GOT3 (cell line): ENCODE data around the gene EN1.

Experiments used
- DNase-seq: peaks from one replicate; lab custom pipeline; 2025; ENCODE audit warnings: mixed read lengths; lab: John Stamatoyannopoulos, UW

The EN1 gene

DNA sequence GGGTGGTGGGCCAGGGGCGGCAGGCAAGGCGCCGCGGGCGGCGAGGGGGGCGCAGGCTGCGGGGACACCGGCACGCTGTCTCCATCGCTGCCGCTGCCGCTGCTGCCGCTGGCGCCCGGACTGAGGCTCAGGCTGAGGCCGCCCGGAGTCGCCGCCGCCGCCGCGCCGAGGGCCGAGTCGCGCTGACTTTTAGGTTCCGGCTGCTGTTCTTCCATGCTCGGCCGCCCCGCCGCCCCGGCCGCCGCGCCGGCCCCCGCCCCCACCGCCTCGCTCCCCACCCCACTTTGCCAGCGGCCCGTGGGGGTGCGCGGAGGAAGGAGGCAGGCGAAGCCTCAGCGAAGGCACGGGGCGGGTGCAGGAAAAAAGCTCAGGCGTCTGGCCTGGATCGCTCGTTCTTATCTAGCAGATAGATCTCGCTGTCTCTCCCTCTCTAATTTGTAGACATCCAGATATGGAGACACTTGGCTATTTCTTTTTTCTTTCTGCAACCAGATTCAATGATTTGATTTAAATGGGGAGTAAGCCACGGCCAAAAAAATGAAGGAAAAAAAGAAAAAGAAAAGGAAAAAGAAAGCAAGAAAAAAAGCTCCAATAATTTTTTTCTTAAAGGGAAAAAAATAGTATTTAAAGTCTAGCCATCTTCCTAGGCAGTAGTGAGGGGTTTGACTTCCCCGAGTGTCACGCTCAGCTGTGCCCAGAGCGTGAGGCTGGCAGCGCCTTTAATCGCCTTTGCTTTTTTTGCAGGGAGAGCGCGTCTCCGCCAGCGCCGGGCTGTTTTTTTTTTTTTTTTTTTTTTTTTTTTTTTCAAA lies at the start of gene EN1:
EN1 (minus strand) TSS at position 696 of the 809 bp plus-strand sequence; CDS start at position 215, 481 bp downstream.
- no peak for DNase-seq

DNA sequence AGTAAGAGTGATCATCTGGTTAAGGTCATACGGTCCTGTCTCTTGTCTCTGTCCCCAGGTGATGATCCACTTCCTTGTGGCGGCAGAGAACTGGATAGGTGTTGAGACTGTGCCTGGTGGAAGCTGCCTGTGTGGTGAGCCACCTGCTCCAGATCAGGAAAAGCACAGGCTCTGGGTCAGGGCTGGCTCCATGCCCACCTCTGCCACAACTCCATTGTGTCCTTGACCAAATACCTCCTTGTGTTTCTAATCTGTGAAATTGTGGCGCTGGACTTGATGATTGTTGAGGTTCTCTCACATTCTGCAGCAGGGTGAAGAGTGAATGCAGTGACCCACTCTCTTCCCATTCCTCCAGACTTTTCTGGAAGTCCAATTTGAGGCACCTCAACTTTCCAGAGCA lies 45.7 kb upstream of the EN1 start:
- DNase-seq = no peak

DNA sequence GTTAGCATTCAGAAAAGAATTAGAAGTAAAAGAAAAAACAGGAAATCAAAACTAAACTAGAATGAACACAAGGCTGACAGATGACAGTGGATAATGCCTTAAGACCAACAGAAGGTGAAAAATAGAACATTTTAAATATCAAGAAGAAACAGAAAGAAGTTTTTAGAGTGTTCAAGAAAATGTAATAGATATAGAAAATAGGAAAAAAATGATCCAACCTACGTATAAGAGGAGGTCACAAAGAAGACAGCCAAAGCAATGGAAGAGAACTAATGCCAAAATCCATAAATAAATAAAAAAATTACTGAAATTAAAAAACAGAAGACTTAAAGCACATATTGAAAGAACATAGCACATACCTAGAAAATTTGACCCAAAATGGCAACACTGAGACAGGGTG lies 42.5 kb upstream of the EN1 start:
- DNase-seq = no peak

DNA sequence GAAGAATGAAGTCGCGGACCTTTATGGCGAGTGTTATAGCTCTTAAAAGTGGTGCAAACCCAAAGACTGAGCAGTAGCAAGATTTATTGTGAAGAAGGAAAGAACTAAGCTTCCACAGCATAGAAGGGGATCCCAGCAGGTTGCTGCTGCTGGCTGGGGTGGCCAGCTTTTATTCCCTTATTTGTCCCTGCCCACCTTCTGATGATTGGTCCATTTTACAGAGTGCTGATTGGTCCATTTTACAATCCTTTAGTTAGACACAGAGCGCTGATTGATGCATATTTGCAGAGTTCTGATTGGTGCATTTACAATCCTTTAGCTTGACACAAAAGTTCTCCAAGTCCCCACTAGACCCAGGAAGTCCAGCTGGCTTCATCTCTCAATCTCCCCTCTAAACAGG lies 36.3 kb upstream of the EN1 start:
- DNase-seq = no peak

DNA sequence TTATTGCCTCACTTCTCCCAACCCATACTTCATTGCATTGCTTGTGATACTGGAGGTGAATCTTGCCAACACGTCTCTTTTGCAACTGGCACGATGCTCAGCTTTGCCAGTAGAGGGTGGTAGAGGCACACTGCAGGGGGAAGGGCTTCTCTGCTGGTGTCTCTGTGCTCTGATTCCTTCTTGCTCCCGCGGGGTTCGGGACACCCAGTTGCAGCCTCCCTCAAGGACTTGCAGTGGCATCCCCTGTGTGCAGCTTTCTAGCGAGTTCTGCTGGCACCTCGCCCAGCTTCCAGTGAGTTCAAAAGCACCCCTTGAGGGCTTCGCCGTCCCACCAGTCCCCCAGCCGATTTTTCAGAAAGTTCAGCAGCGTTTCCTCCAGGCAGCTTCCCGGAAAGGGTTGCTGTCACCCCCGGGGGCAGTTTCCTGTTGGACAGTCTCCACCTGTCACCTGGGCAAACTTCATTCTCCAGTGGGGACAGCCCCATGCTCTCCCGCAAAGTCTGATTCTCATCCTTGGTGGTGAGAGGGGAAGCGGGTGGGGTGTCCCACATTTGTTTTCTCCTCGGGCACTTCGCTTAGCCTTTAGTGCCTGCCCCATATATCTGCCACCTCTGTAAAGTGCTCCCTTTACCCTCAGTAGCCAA lies 35.4 kb upstream of the EN1 start:
- DNase-seq = no peak

DNA sequence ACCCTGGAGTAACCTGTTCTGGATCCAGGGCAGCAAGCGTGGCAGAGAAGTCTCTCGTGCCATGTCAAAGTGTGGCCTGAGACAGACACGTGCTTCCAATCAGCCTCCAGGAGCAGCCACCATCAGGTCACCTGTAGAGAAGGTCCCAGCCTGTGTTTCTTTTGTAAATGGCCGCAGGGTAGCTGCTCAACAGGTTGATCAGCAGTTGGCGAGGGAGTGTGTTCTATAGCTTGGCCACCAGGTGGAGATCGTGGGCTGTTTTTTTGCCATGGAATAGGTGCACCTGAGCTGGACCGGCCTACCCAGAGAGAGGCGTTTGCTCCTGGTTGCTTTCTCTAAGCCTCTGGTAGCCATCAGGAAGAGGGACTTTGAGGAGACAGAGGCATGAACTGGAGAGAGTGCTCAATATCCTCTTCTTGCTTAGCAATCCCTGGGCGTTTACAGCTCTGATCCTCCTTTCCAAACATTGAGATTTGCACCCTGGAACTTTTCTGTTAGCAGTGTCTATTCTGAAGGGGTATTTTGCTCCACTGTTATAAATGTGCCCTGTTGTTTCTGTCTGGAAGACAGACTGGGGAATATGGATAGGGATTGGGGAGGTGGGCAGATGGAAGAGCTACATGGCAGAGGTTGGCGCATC lies 34.2 kb upstream of the EN1 start:
- no peak for DNase-seq

DNA sequence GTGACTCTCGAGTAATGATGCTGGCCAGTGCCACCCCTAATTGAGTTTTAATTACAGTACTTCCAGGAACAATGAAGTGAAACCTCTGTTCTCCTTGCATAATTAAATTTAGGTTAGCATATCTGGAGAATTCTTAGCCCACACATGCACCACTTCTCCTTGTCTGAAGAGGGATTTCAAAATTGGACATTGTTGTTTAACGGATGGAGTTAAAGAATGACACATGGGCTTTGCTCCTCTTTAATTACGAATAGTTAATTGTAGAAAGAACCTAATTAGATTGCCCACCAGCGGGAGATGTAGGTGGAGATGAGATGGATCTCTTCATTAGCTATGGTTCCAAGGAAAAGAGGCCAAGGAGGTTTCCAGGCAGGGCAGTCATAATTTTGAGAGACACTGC lies 33.1 kb upstream of the EN1 start:
- DNase-seq = no peak

DNA sequence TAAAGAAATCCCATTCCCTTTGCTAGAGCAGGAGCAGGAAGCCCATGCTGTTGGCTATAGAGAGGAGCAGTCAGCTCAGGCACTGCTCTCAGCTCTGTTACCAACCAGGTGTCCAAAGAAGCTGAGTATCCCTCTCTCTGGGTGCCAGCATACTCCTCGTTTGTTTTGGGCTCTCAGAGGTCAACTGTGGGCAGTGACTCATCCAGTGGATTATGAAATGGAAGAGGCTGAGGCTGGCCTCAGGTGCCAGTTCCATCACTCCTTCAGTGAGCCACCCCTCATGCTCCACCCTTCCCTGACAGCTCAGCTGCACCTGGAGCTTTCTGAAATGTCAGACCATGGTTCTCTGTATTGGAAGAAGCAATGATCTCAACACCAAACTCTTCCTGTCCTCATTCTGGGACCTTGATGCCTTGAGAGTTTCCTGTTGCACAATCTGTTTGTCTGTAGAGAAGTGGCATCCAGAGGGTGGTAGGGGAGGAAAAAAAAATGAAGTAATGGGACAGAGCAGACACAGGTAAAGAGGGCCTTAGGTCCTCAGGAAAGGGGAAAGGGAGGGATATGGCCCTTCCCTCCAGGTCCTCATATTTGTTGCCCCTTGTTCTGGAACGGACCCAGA lies 31.2 kb upstream of the EN1 start:
- no peak for DNase-seq

DNA sequence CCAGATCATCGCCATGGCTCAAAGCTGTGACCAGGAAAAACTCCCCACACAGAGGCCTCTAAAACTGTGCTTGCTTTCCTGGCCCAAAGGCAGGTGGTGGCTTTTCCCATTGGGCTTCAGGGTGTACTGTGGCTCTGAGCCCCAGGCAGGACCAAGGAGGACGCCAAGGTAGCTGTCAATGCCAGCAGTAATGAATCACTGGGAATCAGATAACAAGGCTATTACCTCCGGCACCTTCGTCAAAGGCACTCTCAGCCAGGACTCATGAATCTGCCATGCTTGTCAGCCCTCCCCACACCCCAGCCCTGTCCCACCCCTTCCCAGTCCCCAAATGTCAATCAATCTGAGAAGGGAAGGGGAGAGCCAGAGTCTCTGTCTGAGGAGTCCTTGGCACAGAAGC lies 27.9 kb upstream of the EN1 start:
- DNase-seq = no peak

DNA sequence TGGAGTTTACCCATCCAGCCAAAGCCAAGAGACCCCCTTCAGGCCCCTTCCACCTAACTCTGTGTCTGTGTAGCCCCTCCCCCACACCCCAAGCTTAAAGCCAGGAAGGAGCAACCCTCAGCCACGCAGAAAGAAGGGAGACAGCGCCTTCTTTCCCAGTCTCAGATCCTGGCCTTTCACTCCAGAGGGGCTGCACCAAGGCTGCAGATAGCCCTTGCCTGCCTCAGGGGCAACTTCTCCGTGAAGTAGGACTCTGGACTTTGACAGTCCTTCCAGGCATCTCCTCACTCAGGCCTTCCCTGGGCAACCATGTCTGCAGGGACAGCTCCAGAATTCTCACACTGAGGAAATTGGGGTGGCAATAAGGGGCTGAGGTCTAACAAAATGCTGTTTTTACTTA lies 26.9 kb upstream of the EN1 start:
- DNase-seq = no peak

DNA sequence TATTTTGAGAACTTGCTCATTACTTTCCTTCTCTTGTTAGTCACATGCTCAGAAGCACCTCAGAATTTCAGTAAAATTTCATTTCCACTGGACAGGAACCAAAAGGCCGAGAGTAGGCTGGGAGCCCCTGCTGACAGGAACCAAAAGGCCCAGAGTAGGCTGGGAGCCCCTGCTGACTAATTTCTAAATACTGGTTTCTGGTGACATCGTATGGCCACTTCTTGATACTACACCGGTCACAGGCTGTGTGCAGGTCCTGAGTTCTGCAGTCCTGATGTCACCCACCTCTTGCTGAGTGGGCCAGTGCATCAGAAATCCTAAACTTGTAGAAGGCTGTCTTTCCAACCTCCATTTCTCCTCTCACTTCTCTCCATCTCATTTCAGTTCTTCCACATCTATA lies 17.7 kb upstream of the EN1 start:
- DNase-seq = peak; percentile 13

DNA sequence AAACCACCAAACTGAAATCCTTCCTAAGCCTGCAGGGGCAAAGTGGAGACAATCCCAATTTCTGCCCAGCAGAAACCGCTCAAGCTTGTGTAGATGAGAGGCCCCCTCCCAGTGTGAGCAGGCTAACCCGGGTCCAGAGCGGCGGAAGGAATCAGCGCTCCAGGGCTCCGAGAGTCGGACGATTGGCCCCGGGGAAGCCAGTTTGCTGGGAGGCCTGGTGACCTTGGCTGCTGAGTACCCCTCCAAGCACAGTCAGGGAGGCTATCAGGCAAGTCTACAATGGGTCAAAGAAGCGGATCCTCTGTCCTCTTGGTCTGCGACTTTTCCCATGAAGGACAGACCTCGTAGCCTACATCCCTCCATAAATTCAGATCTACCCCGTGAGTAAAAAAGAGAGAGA lies 16.8 kb upstream of the EN1 start:
- no peak for DNase-seq

DNA sequence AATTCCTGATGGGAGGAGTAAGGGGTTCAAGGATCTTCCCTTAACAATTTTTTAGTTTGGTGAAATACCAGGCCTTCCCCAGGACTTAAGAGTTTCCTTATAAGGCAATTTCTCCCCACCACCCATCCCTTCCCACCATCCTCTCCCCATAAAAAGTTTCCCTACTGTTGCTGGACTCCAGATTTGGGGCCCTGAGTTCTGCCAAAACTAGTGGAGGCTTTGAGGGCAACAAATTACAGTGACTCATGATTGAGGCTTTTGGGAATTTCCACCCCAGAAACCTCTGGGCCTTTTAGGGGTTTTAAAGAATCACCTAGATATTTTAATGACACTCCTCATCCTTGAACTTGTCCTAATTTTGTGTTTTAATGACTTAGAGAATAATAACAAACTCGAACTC lies 14.3 kb upstream of the EN1 start:
- DNase-seq = no peak

DNA sequence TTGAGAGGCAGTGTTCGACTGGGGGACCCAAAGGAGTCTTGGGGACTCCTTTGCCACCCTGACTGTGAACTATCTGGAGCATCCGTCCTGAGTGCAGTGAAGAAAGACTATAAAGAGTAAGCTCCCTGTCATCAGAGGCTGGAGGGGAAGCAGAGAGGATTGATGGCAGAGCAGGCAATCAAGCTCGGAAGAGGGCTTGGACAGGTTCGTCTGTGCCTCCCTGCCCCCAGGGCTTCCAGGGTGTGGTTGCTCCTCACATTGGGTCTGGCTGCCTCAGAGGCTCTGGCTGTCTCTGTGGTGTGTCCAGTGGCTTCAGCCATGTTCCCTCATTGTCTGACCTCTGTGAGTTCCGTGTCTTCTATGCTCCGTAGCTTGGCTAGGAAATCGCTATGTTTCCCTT lies 13.8 kb upstream of the EN1 start:
- DNase-seq = no peak

DNA sequence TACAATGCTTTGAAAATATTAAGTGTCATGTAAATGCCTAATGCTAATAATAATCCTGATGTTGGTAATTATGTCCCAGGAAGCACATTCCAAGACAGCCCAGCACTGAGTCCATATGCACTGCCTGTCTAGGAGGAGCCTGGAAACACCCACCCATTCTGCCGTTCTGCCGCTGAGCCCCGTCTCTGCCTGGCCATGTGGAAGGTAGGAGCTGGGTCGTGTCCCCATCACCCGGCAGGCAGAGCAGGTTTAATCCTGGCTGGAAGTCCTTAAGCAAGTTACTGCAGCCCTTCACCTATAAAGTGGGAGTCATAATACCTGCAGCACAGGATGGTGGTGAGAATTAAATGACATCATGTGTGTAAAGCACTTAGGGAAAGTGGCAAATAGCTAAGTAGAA lies 13.1 kb upstream of the EN1 start:
- DNase-seq = no peak

DNA sequence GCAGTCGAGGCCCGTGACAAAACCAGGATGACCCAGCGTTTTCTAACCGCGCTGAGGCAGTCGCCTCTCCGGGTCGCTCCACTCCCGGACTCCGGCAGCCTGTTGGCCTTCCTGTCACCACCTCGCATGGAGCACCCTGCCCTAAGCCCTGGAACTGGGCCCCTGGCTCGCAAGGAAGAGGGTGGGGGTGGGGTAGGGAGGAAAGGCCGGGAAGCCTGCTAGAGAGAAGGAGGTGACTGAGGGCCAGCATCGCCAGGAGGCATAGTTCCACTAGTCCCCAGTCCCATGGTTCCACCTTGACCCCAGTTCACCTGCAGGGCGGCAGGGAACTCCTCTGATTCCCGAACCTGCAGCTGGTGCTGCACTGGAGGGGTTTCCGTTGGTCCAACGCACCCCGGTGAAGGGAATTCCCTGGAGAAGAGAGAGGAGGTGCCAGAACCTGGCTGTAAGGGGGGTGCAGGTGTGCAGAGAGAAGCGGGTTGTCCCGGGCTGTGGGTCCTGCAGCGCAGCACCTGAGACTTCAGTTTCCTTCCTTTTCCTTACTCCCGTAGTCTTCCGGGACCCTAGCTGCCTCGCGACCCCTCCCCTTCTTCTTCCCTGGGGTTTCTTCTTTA lies 11.8 kb upstream of the EN1 start:
- no peak for DNase-seq

DNA sequence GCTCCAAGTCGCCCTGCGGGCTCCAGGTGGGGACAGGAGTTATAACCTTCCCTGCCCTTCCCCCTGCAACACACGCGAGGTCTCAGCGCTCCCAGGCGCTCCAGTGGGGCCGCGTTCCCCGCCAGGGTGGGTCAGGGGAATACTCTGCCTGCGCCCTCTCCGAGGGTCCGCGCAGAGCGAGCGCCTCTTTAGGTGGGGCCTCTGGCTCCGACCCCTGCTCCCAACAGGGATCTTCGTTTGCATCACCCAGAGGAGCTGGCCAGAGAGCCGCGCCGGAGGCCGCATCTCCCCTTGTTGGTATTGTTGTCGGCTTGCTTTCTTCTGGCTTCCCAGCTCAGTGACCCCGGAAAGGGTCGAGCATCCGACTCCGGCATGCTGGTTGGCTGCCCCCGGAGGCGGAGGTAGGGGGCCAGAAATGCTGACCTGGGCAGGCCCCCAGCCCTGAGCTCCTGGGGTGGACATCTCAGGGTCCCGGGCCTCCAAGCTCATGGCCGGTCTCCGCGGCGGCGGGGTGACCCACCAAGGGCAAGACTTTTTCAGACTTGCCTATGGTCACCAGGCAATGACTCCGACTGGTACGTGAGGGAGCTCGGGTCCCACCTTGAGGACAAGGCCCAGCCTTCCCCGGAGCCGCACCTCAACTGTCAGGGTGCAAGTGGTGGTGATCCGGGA lies 11.2 kb upstream of the EN1 start:
- no peak for DNase-seq

DNA sequence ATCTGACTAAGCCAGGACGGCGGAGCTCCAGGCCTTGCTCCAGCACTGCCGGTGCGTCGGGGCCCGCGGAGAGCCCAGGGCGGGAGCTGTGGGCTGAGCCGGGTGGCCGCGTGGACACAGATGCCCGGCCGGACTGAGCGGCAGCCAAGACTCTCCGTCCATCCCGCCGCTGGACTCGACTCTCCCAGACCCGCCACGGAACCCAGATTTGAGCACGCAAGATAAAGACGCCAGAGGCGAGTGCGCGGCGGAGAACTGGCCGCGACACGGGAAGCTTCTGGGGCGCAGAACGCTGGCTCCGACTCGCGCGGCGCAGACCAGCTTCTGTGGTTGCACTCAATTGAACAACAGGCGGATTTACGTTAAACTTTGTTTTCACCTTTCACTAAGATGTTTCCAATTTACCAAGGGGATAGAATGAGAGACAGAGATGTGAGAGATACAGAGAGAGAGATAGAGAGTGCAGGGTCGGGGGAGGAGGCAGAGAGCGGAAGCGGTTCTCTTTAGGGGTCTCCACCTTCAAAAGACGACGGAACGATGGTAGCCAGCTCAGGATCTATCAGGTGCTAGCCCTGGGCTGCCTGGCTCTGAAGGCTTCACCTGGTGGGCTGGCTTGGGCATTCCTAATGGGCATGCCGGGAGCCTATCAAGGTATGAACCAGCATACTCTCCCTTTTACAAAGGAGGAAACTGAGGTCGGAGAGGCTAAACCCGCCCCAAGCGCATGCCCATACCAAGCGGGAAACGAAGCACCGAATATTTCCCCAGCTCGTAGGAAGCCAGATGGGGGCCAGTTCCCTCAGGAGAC lies 10.4 kb upstream of the EN1 start:
- DNase-seq = no peak

DNA sequence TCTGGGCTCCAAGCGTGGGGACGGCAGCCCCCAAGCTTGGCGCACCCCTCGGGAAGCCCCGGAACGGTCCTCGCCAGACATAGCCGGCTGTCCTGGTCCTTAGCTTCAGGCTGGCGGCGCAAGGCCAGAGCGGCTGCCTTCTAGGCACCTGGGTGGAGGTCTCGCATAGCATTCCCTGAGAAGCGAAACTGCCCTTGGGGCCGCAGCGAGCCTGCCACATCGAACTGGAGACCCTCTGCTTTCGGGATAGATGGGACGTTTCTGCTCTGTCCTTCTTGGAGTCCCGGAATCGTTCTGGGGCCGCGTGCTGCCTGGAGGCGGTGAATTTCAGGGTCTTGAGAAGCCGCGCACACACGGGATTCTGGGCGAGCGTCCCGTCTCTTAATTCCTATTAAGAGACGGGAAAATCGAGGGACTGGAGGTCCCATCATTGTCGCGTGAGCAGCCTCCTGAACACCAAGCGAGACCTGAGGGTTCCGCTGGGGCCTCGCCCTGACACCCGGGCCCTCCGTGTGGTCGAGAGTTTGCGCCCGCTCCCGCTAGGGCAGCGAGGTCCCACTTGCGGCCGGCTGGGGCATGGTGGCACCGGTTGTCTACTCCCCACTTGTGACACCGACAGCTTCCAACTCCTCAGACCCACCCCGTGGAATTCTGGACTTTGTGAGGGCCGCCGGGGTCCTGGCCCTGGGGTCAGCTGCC lies 9.7 kb upstream of the EN1 start:
- DNase-seq = no peak

DNA sequence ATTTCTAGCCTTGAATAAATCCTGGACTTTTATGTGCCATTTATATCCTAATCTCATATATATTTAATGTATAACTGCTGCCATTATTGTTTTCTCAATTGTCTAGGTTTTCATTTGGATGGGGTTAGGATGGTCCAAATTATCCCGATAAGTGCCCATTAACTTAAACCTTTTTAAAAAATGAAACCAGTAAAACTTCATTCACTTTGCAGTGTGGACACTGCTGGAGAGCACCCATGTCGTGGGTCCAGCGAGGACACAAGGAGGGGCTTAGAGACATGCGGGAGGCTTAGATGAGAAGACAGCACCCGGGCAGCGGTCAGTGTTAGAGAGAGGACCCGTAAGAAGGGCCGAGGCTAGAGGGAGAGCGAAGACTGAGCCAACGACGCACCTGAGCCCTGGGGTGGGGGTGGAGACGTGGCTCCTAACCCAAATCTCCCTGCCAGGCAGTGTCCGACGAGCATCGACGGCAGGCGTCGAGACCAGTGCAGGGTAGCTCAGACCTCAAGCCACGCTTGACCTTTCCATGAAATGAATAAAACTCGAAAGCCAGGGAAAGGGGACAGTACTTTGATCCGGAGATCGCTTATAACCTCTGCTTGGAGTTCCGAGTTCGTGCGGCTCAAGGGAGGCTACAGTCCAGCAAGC lies 9.0 kb upstream of the EN1 start:
- no peak for DNase-seq
